OCI-LY7 (cell line): ENCODE results near the gene SWAP70. TPM values are rescaled to one million over a fixed set of nuclear protein-coding genes. Genes with fewer than 3 reads are reported as not detected.

Source experiments
- BruUV-seq: library from RNA; stranded (reverse); fragments of 400-500 nt; replicated peaks from 2 replicates; lab custom pipeline; 2021; lab: Mats Ljungman, UMichigan
- CTCF ChIA-PET: fragments of 300-600 bp; sonication (Branson Sonifier 250); formaldehyde crosslinking; loops from one replicate; lab custom pipeline; 2022; ENCODE audit warnings: antibody characterized with exemption; ENCODE audit not compliant: unreplicated experiment; lab: Charles Lee
- POLR2A ChIA-PET: fragments of 300-600 bp; sonication (Branson Sonifier 250); formaldehyde crosslinking; loops from one replicate; lab custom pipeline; 2022; ENCODE audit warnings: antibody characterized with exemption; lab: Charles Lee
- DNase-seq: peaks from one replicate; pipeline ENCODE4 v3.0.0-alpha.2; 2015; ENCODE audit warnings: low spot score
- H2AFZ ChIP-seq: fragments of 200-600 bp; sonication (generic), shearing (Covaris generic); 2 replicates; pipeline ENCODE4 v1.6.1; 2014; ENCODE audit warnings: mild to moderate bottlenecking, antibody characterized with exemption, low read length, moderate library complexity
- H3K27ac ChIP-seq: fragments of 200-600 bp; sonication (generic); 2 replicates; pipeline ENCODE4 v1.5.1; 2014; ENCODE audit warnings: mixed run types, low read depth, mild to moderate bottlenecking, moderate library complexity, low read length, inconsistent platforms; ENCODE audit not compliant: poor library complexity, severe bottlenecking
- H3K36me3 ChIP-seq: fragments of 200-600 bp; sonication (generic); 2 replicates; pipeline ENCODE4 v1.6.1; 2014; ENCODE audit warnings: mild to moderate bottlenecking, antibody characterized with exemption, low read length, moderate library complexity, mixed read lengths; ENCODE audit not compliant: insufficient read depth
- H3K4me1 ChIP-seq: fragments of 200-600 bp; sonication (generic); 2 replicates; pipeline ENCODE4 v1.5.1; 2014; ENCODE audit warnings: mild to moderate bottlenecking, low read length; ENCODE audit not compliant: insufficient read depth, poor library complexity, severe bottlenecking
- H3K4me2 ChIP-seq: fragments of 200-600 bp; sonication (generic); 2 replicates; pipeline ENCODE4 v1.6.1; 2014; ENCODE audit warnings: mild to moderate bottlenecking, low read length
- H3K4me3 ChIP-seq: fragments of 200-600 bp; sonication (generic); 2 replicates; pipeline ENCODE4 v1.5.1; 2014; ENCODE audit warnings: mild to moderate bottlenecking, low read depth, low read length; ENCODE audit not compliant: poor library complexity, severe bottlenecking
- H3K79me2 ChIP-seq: fragments of 200-600 bp; sonication (generic); 2 replicates; pipeline ENCODE4 v1.6.1; 2016; ENCODE audit warnings: low read depth, mild to moderate bottlenecking, low read length, moderate library complexity, mixed read lengths; ENCODE audit not compliant: insufficient read depth
- H3K9me2 ChIP-seq: fragments of 200-600 bp; sonication (generic); 2 replicates; pipeline ENCODE4 v1.6.1; 2016; ENCODE audit warnings: mild to moderate bottlenecking, low read length, mixed read lengths; ENCODE audit not compliant: insufficient read depth
- H3K9me3 ChIP-seq: fragments of 200-600 bp; sonication (generic); 2 replicates; pipeline ENCODE4 v1.6.1; 2014; ENCODE audit warnings: mild to moderate bottlenecking, mixed run types, low read length, mixed read lengths
- H4K20me1 ChIP-seq: fragments of 200-600 bp; sonication (generic); 2 replicates; pipeline ENCODE4 v1.6.1; 2014; ENCODE audit warnings: mild to moderate bottlenecking, antibody characterized with exemption, low read length, moderate library complexity, mixed read lengths; ENCODE audit not compliant: insufficient read depth
- CTCF ChIP-seq: fragments of 200-600 bp; sonication (generic); conservative IDR thresholded peaks from 2 replicates; pipeline ENCODE4 v1.5.1; 2014; ENCODE audit warnings: mild to moderate bottlenecking, antibody characterized with exemption, low read length, moderate library complexity, mixed read lengths
- EZH2phosphoT487 ChIP-seq: fragments of 200-600 bp; sonication (generic); IDR thresholded peaks from 2 replicates; pipeline ENCODE4 v1.6.1; 2018; ENCODE audit warnings: low read depth, borderline replicate concordance, mild to moderate bottlenecking, mixed run types, antibody characterized with exemption, low read length, moderate library complexity, mixed read lengths
- intact Hi-C: fragments of 100-400 bp; cut with micrococcal nuclease; formaldehyde crosslinking; loops from one replicate; pipeline ENCODE4 v1.10.0; 2022; ENCODE audit not compliant: unreplicated experiment
- total RNA-seq, 2 experiments: library from RNA; depleted of rRNA in 1 of 2; stranded (reverse); fragments of >200 nt in 1 of 2; shearing (Covaris generic) in 1 of 2; gene quantifications; 2 replicates each; pipeline ENCODE4 v1.2.3, GENCODE V29; 2014 to 2022

Gene SWAP70
- total RNA-seq, 2 experiments from 2014 or later, result 37.5 to 110 TPM

GRCh38 chr11:9775398-9775779, 111.5 kb downstream of the SWAP70 start:
- no peaks in the 10 kb centered on the region for H3K9me2 ChIP-seq
- BruUV-seq, result no TSS peak
- no peak overlapping the region for H3K4me2 ChIP-seq
- no peaks in the 10 kb centered on the region for H4K20me1 ChIP-seq
- no peaks in the 10 kb centered on the region; the same call in 1 of the 2 replicates for H3K79me2 ChIP-seq
- DNase-seq, result no peak
- CTCF ChIA-PET, result no interaction called here
- intact Hi-C loops, result no loop called here
- no peaks in the 10 kb centered on the region for H3K4me1 ChIP-seq
- TF ChIP-seq CTCF (no peak), EZH2phosphoT487 (no peak)
- H2AFZ ChIP-seq, result no peak overlapping the region
- POLR2A ChIA-PET, result interaction anchor here (0.6 to 2.1 kb wide), 2 partner anchors 12 to 91 kb away, joined by 3 to 5 read pairs; no protein-coding TSS in a partner anchor
- H3K9me3 ChIP-seq, result no peaks in the 10 kb centered on the region
- H3K36me3 ChIP-seq, result peaks cover 10% of the 10 kb centered on the region; the same call in 1 of the 2 replicates
- H3K4me3 ChIP-seq, result no peak overlapping the region
- H3K27ac ChIP-seq, result no peak overlapping the region

- H3K4me3 ChIP-seq, result no peak overlapping the region
- BruUV-seq, result no TSS peak
- no peaks in the 10 kb centered on the region for H4K20me1 ChIP-seq
- H3K27ac ChIP-seq, result no peak overlapping the region
- TF ChIP-seq CTCF (no peak), EZH2phosphoT487 (no peak)
- ChIA-PET CTCF (no interaction called here), POLR2A (interaction anchor here (0.6 to 2.1 kb wide), 3 partner anchors 9 to 92 kb away, joined by 3 to 5 read pairs (median 3); no protein-coding TSS in a partner anchor)
- no peaks in the 10 kb centered on the region; the same call in 1 of the 2 replicates for H3K79me2 ChIP-seq
- H3K4me1 ChIP-seq, result no peaks in the 10 kb centered on the region
- no peaks in the 10 kb centered on the region for H3K9me3 ChIP-seq
- DNase-seq, result no peak
- no peak overlapping the region for H3K4me2 ChIP-seq
- intact Hi-C loops, result no loop called here
- no peak overlapping the region for H2AFZ ChIP-seq
- H3K9me2 ChIP-seq, result no peaks in the 10 kb centered on the region
- peaks cover 17% of the 10 kb centered on the region for H3K36me3 ChIP-seq
Observed at GRCh38 chr11:9776203-9776602, 112.3 kb downstream of the SWAP70 start.

- POLR2A ChIA-PET, result interaction anchor here (0.6 to 1.1 kb wide), 3 partner anchors 10 to 26 kb away, joined by 3 to 4 read pairs (median 3); no protein-coding TSS in a partner anchor
- CTCF ChIA-PET, result no interaction called here
- intact Hi-C loops, result no loop called here
Observed at GRCh38 chr11:9777066-9777465, 113.2 kb downstream of the SWAP70 start.

More at GRCh38 chr11:9777066-9777465, 113.2 kb downstream of the SWAP70 start:
- no peaks in the 10 kb centered on the region; the same call in 1 of the 2 replicates for H3K79me2 ChIP-seq
- no peaks in the 10 kb centered on the region for H3K4me1 ChIP-seq
- H3K4me3 ChIP-seq, result no peak overlapping the region
- H3K9me2 ChIP-seq, result no peaks in the 10 kb centered on the region
- no peaks in the 10 kb centered on the region for H4K20me1 ChIP-seq
- TF ChIP-seq CTCF, result no peak
- no peak for TF ChIP-seq EZH2phosphoT487
- no peak overlapping the region for H3K4me2 ChIP-seq
- H3K27ac ChIP-seq, result no peak overlapping the region
- H2AFZ ChIP-seq, result no peak overlapping the region
- peaks cover 22% of the 10 kb centered on the region for H3K36me3 ChIP-seq
- no TSS peak for BruUV-seq
- no peak for DNase-seq
- H3K9me3 ChIP-seq, result no peaks in the 10 kb centered on the region
